ENCODE results near the gene SLC2A11. TPM values are rescaled to one million over a fixed set of nuclear protein-coding genes. Genes with fewer than 3 reads are reported as not detected.

SLC2A11 gene
- total and polyA plus RNA-seq, 4 donors = 3.4 to 9.0 (median 4.3) TPM

- Histone ChIP-seq H3K27me3 (ENCODE audit: control insufficient read depth in 4 of 4, insufficient read depth in 4 of 4, low read length in 3 of 4) (no peaks in the 10 kb centered on the region), H3K36me3 (ENCODE audit: control insufficient read depth in 4 of 4, insufficient read depth in 3 of 4, low read depth in 1 of 4, low read length in 3 of 4) (no peaks in the 10 kb centered on the region), H3K9ac (ENCODE audit: low read depth in 1 of 2, low read length in 2 of 2) (no peak overlapping the region), H3K4me1 (ENCODE audit: control insufficient read depth in 4 of 4, insufficient read depth in 4 of 4, low read length in 3 of 4) (peaks cover 3 to 10% (median 10%) of the 10 kb centered on the region in 4 donors), H3K4me3 (ENCODE audit: low read depth in 1 of 3, low read length in 3 of 3) (no peak overlapping the region), H3K9me3 (ENCODE audit: control insufficient read depth in 4 of 4, low read length in 3 of 4) (no peaks in the 10 kb centered on the region), H3K27ac (ENCODE audit: low read depth in 1 of 2, low read length in 2 of 2) (no peak overlapping the region)
- no peak for DNase-seq (ENCODE audit: low spot score)
- 90% methylated on average over 20 of the region's 20 CpGs for WGBS
- TF ChIP-seq JUND (IDR thresholded peaks at IDR 0.05) (no peak), RXRA (IDR thresholded peaks at IDR 0.05) (no peak), NR2F2 (IDR thresholded peaks at IDR 0.05) (no peak), ATF3 (IDR thresholded peaks at IDR 0.05) (no peak), EGR1 (IDR thresholded peaks at IDR 0.05; ENCODE audit: low read depth in 2 of 2) (no peak), YY1 (IDR thresholded peaks at IDR 0.05) (no peak)
- TF ChIP-seq, protein P1, sequence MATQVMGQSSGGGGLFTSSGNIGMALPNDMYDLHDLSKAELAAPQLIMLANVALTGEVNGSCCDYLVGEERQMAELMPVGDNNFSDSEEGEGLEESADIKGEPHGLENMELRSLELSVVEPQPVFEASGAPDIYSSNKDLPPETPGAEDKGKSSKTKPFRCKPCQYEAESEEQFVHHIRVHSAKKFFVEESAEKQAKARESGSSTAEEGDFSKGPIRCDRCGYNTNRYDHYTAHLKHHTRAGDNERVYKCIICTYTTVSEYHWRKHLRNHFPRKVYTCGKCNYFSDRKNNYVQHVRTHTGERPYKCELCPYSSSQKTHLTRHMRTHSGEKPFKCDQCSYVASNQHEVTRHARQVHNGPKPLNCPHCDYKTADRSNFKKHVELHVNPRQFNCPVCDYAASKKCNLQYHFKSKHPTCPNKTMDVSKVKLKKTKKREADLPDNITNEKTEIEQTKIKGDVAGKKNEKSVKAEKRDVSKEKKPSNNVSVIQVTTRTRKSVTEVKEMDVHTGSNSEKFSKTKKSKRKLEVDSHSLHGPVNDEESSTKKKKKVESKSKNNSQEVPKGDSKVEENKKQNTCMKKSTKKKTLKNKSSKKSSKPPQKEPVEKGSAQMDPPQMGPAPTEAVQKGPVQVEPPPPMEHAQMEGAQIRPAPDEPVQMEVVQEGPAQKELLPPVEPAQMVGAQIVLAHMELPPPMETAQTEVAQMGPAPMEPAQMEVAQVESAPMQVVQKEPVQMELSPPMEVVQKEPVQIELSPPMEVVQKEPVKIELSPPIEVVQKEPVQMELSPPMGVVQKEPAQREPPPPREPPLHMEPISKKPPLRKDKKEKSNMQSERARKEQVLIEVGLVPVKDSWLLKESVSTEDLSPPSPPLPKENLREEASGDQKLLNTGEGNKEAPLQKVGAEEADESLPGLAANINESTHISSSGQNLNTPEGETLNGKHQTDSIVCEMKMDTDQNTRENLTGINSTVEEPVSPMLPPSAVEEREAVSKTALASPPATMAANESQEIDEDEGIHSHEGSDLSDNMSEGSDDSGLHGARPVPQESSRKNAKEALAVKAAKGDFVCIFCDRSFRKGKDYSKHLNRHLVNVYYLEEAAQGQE (IDR thresholded peaks at IDR 0.05) = no peak
Measured at GRCh38 chr22:23841736-23842445, 15.8 kb upstream of the SLC2A11 start.

GRCh38 chr22:23842599-23842998 is 15.1 kb upstream of the SLC2A11 start:
- Histone ChIP-seq H3K4me3 (ENCODE audit: low read depth in 1 of 3, low read length in 3 of 3) (no peak overlapping the region), H3K36me3 (ENCODE audit: control insufficient read depth in 4 of 4, insufficient read depth in 3 of 4, low read depth in 1 of 4, low read length in 3 of 4) (no peaks in the 10 kb centered on the region), H3K27ac (ENCODE audit: low read depth in 1 of 2, low read length in 2 of 2) (no peak overlapping the region), H3K9ac (ENCODE audit: low read depth in 1 of 2, low read length in 2 of 2) (no peak overlapping the region), H3K27me3 (ENCODE audit: control insufficient read depth in 4 of 4, insufficient read depth in 4 of 4, low read length in 3 of 4) (no peaks in the 10 kb centered on the region), H3K4me1 (ENCODE audit: control insufficient read depth in 4 of 4, insufficient read depth in 4 of 4, low read length in 3 of 4) (peaks cover 3 to 10% (median 10%) of the 10 kb centered on the region in 4 donors), H3K9me3 (ENCODE audit: control insufficient read depth in 4 of 4, low read length in 3 of 4) (no peaks in the 10 kb centered on the region)
- DNase-seq (ENCODE audit: low spot score) = no peak
- TF ChIP-seq ATF3 (IDR thresholded peaks at IDR 0.05) (no peak), TAF1 (conservative IDR thresholded peaks at IDR 0.05) (no peak), SP1 (IDR thresholded peaks at IDR 0.05) (no peak), RXRA (IDR thresholded peaks at IDR 0.05) (no peak), FOXA1 (IDR thresholded peaks at IDR 0.05) (no peak), YY1 (IDR thresholded peaks at IDR 0.05) (no peak), FOXA2 (IDR thresholded peaks at IDR 0.05) (no peak)
- TF ChIP-seq, protein P1 (IDR thresholded peaks at IDR 0.05) = no peak
- TF ChIP-seq, protein P2, sequence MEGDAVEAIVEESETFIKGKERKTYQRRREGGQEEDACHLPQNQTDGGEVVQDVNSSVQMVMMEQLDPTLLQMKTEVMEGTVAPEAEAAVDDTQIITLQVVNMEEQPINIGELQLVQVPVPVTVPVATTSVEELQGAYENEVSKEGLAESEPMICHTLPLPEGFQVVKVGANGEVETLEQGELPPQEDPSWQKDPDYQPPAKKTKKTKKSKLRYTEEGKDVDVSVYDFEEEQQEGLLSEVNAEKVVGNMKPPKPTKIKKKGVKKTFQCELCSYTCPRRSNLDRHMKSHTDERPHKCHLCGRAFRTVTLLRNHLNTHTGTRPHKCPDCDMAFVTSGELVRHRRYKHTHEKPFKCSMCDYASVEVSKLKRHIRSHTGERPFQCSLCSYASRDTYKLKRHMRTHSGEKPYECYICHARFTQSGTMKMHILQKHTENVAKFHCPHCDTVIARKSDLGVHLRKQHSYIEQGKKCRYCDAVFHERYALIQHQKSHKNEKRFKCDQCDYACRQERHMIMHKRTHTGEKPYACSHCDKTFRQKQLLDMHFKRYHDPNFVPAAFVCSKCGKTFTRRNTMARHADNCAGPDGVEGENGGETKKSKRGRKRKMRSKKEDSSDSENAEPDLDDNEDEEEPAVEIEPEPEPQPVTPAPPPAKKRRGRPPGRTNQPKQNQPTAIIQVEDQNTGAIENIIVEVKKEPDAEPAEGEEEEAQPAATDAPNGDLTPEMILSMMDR (IDR thresholded peaks at IDR 0.05; ENCODE audit: low read depth, low read length, missing input control) = no peak
- 89% methylated on average over 4 of the region's 4 CpGs for WGBS

All from liver (tissue), 9 donors.